Measurements from ENCODE around the gene RTKN2.

The RTKN2 gene, protein sequence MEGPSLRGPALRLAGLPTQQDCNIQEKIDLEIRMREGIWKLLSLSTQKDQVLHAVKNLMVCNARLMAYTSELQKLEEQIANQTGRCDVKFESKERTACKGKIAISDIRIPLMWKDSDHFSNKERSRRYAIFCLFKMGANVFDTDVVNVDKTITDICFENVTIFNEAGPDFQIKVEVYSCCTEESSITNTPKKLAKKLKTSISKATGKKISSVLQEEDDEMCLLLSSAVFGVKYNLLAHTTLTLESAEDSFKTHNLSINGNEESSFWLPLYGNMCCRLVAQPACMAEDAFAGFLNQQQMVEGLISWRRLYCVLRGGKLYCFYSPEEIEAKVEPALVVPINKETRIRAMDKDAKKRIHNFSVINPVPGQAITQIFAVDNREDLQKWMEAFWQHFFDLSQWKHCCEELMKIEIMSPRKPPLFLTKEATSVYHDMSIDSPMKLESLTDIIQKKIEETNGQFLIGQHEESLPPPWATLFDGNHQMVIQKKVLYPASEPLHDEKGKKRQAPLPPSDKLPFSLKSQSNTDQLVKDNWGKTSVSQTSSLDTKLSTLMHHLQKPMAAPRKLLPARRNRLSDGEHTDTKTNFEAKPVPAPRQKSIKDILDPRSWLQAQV

DNA sequence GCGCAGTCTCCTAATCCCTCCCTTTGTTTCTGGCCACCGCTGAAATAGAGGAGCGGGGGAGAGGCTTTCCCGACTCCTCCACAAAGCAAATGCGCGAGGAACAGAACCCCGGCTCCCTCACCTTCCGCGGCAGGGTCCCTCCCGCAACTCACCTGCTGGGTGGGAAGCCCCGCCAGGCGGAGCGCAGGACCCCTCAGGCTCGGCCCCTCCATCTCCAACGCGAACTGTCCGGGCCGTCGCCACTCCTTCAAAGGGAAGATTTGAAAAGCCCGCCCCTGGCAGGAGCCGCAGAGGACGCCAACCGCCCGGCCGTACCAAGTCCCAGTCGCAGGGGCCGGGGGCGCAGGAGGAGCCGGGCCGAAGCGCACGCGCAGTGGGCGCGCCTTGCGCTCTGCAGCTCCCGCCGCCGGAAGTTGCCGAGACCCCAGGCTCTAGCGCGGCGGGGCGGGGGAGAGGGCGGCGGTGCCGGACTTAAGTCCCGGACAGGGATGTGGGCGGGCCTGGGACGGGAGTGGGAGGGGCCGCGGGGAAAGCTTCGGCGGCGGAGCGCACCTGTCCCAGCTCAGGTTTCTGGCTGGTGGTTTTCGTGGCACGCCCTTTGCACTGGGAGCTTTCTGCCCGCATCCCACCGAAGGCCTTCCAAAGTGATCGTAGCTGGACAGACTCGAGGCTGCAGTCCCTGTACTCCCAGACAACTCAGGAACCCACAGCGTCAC, at the start of gene RTKN2:
Gene RTKN2, minus strand, starts transcription at position 446 of the 716 bp plus-strand sequence. Its CDS starts 234 bp downstream, at position 212.
- peak within 1 kb of the TSS; percentile 50 for H3K4me3 ChIP-seq (ENCODE audit: low read depth, low read length)
- TF ChIP-seq, protein P1, sequence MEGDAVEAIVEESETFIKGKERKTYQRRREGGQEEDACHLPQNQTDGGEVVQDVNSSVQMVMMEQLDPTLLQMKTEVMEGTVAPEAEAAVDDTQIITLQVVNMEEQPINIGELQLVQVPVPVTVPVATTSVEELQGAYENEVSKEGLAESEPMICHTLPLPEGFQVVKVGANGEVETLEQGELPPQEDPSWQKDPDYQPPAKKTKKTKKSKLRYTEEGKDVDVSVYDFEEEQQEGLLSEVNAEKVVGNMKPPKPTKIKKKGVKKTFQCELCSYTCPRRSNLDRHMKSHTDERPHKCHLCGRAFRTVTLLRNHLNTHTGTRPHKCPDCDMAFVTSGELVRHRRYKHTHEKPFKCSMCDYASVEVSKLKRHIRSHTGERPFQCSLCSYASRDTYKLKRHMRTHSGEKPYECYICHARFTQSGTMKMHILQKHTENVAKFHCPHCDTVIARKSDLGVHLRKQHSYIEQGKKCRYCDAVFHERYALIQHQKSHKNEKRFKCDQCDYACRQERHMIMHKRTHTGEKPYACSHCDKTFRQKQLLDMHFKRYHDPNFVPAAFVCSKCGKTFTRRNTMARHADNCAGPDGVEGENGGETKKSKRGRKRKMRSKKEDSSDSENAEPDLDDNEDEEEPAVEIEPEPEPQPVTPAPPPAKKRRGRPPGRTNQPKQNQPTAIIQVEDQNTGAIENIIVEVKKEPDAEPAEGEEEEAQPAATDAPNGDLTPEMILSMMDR (IDR thresholded peaks at IDR 0.05; ENCODE audit: borderline replicate concordance, insufficient read depth, low read depth, low read length): no peak

DNA sequence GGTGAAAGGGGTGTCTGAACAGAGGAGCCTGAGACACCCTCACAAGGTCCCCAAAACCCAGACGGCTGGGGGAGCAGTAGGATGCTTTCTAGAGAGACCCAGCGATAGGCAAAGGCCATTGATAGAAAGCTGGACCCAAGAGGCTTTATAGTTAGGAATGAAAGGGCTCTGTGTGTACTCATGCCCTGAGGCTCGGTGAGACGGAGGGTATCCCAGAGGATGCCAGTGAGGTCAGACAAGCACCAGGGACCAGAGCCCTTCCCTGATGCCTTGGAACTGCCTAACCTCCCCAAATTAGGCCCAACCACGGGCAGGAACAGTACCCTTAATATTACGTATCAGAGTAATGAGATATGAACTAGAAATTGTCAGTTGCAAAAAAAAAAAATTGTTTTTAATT, 48.6 kb upstream of the RTKN2 start:
- TF ChIP-seq, protein P1 (IDR thresholded peaks at IDR 0.05; ENCODE audit: borderline replicate concordance, insufficient read depth, low read depth, low read length): no peak

DNA sequence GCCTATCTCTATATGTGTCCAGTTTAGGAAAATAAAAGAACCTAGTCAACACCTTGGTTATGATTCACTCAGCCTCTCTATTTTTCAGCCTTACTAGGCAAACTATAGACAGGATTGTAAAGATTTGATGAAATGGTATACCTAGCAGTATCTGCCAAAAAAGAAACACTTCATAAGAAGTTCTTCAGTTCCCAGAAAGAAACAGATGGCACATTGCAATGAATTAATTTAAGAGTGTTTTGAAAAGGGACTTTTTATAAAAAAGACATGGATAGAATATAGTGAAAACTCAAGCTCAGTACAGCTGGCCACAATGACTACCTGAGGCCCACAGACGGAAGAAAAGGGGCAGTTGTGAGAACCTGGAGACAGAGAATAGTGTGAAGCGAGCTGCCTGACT, 40.6 kb upstream of the RTKN2 start:
- TF ChIP-seq, protein P1 (IDR thresholded peaks at IDR 0.05; ENCODE audit: borderline replicate concordance, insufficient read depth, low read depth, low read length): no peak
- no peak overlapping the region for H3K4me3 ChIP-seq (ENCODE audit: low read depth, low read length)

More for the DNA sequence above, 48.6 kb upstream of the RTKN2 start:
- no peak overlapping the region for H3K4me3 ChIP-seq (ENCODE audit: low read depth, low read length)

DNA sequence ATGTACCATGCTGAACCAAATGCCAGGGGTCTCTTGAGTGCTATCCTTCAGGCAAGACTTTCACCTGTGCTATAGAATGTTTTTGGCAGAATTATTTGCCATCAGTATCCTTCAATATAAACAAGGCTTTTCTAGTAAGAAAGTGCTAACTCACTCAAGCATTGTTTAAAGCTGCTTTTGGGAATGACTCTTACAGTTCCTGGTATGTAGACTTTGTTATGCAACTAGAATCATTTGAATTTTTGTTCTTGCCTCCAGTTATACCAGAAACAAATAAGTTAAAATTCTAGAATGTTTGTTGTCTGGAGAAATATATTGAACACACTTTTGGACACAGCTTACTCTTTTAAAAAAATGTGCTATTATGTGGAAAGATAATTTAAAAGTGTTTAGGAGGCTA, 39.5 kb upstream of the RTKN2 start:
- no peak overlapping the region for H3K4me3 ChIP-seq (ENCODE audit: low read depth, low read length)
- TF ChIP-seq, protein P1 (IDR thresholded peaks at IDR 0.05; ENCODE audit: borderline replicate concordance, insufficient read depth, low read depth, low read length): no peak

DNA sequence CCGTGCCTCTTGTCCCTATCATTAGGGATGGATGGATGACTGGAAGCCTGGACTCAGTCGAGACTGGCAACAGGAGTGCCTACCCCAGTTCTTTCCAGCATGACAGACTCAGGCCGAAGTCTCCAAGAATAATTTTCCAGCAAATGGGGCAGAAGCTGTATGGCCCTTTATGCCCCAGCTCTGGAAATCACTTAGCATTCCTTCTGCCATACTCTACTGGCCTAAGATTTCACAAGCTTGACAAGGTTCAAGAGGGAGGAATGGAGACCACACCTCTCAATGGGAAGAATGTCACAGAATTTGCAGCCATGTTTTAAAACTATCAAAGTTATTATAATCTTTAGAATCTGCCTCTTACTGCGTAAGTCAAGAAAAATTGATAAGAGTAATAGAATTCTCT, 39.0 kb upstream of the RTKN2 start:
- H3K4me3 ChIP-seq (ENCODE audit: low read depth, low read length): no peak overlapping the region
- TF ChIP-seq, protein P1 (IDR thresholded peaks at IDR 0.05; ENCODE audit: borderline replicate concordance, insufficient read depth, low read depth, low read length): no peak

DNA sequence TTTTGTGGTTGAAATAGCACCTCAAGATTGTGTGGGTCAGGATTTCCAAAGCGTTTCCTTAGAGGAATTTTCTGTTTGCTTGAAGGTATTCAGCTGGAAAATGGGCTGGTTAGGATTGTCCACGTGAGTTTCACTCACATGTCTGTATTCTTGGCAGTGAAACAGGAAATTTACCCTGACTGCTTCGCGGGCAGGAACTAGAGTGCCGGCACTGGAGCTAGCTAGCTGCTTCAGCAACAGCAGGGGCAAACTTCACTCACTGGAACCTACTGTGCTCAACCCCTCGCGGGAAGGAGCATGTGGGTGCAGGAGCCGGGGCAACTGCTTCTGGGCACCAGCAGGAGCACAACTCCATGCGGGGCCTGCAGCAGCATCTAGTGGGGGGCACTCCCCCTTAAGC, 38.0 kb upstream of the RTKN2 start:
- H3K4me3 ChIP-seq (ENCODE audit: low read depth, low read length): no peak overlapping the region
- TF ChIP-seq, protein P1 (IDR thresholded peaks at IDR 0.05; ENCODE audit: borderline replicate concordance, insufficient read depth, low read depth, low read length): no peak

Measured in GM12875 (cell line).